Iris pigment epithelial cell (primary cell): ENCODE measurements around the gene PRCD.
"Not testable (repeated sequence)": the region's sequence is repeated elsewhere in the genome, so short reads cannot be mapped to it uniquely, and the experiment has no call there.

Experiments
- DNase-seq: peaks from one replicate; pipeline ENCODE4 v3.0.0-alpha.2; 2011; ENCODE audit warnings: low read depth

PRCD gene

DNA sequence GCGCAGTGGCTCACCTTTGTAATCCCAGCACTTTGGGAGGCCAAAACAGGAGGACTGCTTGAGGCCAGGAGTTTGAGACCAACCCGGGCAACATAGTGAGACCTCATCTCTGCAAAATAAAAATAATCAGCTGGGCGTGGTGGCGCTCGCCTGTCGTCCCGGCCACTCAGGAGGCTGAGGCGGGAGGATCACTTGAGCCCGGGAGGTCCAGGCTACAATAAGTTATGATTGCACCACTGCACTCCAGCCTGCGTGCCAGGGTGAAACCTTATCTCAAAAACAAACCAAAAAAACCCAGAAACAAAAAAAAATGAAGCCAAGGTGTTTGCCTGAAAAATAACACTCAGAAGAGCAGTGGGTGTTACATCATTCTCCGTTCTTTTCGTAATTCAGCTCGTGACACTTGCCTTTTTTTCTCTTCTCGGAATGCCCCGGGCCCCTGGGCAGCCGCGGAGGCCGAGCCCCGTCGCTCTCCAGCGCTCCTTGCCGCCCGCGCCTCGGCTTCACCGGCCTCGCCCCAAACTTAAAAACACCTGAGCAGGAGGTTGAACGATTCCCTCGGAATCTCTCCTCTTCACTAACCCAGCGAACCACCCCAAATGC is 17.0 kb downstream of the PRCD start:
- DNase-seq, result peak; percentile 63

DNA sequence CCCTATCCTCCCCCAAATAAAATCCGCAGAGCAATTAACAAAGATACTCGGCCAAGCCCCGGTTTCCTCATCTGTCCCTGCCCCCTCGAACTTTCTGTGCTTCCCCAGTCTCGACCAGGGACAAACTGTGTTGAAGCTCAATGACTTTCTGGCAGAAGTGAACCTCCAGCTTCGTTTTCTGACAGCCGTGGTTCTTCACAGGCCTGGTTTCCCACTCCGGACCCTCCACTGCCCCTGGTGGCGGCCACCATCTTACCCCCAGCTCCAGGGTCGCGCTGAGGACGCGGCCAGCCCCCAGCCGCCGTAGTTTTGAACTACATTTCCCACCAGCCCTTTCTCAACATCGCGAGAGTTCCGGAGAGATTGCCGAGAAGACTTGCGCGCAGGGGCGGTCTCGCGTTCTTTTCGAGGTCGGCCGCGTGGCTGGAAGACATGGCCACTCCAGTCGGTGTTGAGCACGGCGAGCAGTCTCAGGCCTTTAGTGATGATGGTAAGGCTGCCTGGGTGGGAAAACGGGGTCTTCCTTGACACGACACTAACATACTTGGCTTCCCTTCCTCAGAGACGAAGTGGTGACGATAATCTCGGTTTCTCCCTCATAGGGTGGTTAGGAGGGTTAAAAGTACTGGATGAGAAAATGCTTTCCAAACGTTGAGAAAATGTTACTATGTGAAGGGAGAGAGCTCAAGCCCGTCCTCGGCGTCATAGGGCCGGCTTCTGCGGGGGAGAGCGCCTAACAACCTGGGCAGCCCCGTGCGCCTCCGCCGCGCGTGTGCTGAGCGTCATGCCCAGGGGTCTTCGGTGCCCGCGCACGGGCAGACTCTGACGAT is 17.7 kb downstream of the PRCD start:
- peak; percentile 96 for DNase-seq

DNA sequence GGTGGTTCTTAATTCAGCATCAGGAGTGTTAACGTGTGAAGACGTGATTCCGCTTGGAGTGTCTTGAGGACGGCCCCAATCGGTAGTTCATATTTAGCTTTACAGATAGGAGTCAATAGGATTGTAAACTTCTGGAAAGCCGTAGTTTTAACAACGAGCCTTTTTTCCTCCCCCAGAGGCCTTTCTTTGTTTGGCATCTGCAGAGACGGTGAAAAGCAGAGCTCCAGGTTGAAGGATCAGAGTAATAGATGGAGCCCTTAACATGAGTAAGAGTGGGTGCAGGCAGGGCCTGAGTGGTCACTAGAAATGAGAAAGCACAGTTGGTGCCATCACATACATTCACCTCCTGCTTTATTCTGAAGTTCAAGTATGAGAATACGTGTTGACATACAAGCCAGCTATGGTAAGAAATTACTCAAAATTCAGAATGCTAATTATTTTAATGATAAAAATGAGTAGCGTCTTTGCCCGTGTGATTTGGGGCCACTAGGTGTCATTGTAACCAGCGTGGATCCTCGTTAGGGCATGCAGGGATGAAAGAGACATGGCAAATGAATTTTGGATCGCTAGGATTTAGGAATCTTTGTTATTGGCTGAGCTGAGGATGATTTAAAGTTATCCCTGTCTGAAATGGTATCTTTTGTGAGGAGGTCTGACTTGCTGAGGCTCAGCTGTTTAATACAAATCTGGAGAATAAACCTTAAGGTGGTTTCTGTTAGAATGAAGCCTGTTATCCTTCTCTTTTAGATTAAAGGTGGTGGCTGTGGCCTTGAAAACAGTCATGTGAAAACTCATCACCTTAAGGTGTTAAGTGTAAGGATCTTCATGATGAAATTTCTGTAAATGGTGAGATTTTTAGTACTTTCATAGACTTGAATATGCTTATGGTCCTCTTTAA is 18.6 kb downstream of the PRCD start:
- peak; percentile 20 for DNase-seq

DNA sequence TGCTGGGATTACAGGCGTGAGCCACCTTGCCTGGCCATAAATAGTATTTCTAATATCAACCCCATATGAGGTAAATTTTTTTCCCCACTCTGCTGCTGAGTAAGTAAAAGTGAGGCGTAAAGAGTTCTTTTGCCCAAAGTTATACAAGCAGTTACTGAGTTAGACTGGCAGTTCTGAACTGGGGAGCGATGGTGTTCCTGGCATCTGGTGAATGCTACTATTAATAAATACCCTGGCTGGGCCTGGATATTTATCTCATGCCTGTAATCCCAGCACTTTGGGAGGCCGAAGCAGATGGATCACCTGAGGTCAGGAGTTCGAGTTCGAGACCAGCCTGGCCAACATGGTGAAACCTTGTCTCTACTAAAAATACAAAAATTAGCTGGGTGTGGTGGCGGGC is 19.6 kb downstream of the PRCD start:
- DNase-seq, result not testable (repeated sequence)

DNA sequence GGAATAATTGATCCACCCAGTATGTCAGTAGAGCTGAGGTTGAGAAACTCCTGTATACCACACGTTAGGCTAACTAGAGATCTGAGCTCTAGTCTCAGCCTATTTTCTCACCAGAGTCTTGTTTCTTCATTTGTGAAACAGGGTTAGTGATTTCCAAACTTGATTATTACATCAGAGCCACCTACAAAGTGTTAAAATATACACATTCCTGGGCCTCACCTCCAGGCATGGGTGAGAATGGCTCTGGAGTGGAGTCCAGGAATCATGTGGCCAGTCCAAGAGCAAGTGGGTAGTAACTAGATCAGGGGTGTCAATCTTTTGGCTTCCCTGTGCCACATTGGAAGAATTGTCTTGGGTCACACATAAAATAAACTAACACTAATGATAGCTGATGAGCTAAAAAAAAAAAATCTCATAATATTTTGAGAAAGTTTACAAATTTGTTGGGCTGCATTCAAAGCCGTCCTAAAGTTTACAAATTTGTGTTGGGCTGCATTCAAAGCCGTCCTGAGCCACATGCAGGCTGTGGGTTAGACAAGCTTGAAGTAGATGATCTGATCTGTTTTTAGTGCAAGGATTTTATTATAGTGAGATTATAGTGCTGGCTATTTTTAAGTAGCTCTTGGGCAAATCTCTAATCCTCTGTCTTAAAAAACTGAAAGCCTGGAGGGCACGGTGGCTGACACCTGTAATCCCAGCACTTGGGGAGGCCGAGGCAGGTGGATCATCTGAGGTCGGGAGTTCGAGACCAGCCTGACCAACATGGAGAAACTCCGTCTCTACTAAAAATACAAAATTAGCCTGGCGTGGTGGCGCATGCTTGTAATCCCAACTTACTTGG is 20.4 kb downstream of the PRCD start:
- DNase-seq, result no peak

DNA sequence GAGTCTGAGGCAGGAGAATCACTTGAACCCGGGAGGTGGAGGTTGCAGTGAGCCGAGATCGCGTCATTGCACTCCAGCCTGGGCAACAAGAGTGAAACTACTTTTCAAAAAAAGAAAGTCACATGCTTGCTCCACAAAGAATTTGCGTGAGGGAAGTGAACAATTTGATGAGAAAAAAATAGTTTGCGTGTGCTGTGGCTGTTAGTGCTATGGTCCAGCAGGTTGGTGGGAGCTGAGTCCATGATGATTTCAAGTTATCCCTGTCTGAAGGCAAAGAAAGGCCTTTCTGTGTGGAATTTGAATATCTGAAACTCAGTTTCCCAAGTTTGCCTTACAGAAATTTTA is 21.0 kb downstream of the PRCD start:
- DNase-seq, result no peak

DNA sequence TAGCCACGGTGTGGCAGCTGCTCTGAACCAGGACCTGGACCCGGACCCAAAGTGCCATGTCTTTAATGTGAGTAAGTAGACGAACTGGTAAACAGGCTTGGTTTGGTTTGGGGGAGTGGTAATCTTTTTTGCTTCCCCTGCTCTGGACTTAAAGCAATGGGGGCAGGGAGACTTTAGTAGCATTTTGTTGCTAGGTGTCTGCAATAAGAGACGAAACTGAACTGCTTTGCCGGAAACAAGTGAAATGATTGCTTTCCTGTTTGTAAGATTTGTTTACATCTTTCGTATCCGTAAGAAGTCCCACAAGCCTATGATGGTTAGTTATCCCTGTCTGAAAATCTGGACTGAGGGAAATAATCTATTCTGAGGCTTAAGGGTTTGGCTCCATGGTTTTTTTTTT is 21.5 kb downstream of the PRCD start:
- DNase-seq, result peak; percentile 76

DNA sequence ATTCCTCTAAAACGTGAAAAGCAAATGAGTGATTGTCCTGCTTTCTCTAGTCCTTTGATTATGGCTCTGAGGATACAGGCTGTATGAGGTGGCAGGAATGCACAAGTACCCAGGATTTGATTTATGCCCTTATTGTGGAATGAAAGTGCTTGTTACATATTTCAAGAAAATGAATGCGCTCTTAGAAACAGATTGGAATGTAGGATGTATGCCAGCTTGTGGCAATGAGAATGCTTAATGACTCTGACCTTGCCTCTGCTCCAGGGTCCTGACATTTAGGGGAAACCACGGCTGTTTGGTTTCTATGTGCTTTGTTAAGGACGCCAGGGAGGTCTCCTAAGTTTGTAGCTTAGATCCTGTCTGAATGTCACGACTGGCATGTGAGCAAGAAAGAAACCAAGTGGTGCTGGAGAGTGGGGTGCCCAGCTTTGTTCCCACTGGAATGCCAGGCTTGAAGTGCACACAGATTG is 22.0 kb downstream of the PRCD start:
- no peak for DNase-seq

DNA sequence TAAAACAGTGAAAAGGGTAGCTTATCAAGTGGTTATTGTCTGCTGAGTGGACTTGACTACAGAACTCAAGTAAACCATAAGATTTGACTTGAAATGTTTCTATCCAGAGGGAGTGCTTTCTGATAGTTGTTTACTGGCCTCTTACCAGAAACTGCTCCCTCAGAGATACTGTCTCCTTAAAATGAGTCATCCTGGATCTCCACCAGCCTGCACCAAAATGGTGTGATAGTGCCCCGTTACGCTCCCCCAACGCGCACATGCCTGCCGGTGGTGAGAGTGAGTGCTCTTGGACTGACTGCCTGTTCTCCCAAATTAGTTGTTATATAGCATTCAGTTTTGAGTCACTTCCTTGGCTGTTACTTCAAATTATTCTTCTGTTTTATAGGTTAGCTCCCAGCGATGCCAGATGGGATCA is 22.9 kb downstream of the PRCD start:
- peak; percentile 78 for DNase-seq

DNA sequence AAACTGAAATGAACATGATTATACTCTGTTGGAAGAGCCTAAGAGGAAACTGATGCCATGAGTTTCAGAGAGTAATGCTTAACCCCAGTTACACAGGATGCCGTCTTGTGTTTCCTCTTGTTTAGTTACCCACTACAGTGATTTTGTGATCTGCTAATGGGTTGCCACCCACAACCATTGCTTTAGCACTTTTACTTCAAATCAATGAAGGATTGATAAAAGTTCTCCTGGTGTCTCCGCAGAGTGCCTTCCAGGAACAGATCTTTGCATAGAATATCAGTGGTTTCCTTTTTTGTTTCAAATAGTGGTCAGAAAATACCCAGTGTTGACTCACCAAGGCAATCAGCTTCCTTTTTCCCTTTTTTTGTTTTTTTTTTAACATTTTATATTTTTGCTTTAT is 23.5 kb downstream of the PRCD start:
- not testable (repeated sequence) for DNase-seq

DNA sequence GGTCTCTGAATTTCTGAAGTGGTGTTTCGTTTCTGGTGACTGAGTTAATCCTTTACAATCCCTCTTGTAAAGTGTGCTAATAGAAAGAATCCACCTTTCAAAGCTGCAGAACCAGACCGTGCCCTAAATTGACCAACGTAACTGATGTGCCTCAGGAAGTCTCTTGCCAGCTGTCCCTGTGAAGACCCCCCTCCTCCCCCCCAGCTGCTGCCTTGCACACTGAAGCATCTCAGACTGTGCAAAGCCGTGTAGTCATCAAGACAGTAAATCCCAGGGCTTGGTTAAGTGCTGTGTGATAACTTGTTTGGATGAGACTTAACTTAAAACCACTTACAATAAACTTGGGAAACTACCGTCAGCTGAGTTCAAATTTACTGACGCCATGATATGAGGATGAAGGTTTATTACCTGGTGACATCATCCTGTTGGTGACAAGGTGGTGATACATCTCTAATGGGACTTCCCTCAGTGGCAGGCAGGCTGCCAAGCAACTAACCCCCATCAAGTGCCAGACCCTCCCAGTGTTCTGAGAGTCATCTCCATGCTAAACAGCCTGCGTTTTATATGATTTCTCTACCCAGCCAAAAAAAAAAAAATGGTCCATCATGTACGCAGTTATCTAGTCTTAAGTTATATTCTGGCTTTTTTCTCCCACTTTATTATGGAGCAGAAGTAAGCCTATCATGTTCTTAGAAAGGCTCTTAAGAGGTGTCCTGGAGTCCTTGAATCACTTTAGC is 25.3 kb downstream of the PRCD start:
- DNase-seq, result peak; percentile 50

DNA sequence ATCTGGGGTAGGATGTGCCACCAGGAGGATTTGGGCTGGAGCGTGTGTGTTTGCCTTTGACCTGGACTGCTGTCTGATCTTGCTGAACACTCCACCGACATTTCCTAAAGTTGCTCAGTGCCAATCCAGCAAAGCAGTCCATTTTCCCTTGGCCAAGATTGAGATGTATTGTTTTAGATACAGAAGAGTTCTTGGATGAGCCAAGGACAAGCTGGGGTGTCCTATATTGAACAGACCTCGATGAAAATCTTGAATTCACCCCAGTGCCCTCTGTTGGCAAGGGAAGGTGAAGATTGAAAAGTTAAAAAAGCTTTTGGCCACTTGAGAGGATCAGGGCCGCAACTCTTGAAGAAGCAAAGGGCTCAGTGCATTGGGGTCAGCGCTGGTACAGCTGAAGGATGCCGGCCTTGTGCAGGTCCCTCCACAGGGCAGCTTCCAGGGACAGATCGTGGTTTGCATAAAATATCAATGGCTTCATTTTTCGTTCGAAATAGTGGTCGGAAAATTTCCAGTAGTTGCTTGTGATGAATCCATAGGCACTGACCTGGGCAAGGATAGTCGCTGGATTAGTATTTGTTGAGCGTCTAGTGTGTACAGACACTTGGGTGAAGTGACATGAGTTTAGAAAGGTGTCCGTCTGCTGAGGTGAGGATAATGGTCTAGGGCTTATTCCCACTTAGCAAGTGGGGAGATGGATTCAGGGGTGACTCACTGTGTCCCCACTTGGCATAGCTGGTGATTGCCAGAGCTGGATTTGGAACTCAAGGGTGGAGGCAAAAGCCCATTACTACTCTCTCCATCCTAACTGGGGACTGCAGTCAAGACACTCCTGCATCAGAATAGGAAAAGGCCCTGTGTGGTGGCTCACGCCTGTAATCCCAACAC is 26.1 kb downstream of the PRCD start:
- no peak for DNase-seq

DNA sequence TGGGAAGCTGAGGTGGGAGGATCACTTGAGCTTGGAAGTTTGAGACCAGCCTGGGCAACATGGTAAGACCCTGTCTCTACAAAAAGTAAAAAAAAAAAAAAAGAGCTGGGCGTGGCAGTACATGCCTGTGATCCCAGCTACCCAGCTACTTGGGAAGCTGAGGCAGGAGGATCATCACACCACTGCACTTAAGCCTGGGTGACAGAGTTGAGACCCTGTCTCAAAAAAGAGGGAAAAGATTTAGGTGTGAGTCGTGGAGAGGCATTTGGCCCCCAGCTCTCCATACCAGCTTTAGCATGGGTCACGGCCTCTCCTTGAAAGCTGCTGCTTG is 26.7 kb downstream of the PRCD start:
- DNase-seq, result no peak

DNA sequence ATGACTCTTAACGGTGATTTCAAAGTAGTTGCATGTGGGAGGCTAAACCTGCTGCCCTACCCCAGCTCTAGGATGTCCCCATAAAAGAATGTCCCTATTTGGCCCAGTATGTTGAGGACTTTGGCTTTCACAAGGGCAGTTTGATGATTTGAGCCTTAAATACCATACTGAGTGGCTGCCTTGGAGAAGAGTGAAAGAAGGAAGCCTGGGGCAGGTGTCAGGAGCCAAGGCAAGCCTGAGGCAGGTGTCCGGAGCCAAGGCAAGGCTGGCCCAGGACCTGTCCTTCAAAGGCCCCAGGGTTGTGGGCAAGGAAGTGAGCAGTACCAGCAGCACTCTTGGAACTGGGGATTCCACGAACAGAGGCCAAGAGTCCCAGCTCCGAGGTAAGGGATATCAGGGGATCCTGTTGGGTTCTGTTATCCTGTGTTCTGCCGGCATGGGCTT is 27.2 kb downstream of the PRCD start:
- DNase-seq, result no peak

DNA sequence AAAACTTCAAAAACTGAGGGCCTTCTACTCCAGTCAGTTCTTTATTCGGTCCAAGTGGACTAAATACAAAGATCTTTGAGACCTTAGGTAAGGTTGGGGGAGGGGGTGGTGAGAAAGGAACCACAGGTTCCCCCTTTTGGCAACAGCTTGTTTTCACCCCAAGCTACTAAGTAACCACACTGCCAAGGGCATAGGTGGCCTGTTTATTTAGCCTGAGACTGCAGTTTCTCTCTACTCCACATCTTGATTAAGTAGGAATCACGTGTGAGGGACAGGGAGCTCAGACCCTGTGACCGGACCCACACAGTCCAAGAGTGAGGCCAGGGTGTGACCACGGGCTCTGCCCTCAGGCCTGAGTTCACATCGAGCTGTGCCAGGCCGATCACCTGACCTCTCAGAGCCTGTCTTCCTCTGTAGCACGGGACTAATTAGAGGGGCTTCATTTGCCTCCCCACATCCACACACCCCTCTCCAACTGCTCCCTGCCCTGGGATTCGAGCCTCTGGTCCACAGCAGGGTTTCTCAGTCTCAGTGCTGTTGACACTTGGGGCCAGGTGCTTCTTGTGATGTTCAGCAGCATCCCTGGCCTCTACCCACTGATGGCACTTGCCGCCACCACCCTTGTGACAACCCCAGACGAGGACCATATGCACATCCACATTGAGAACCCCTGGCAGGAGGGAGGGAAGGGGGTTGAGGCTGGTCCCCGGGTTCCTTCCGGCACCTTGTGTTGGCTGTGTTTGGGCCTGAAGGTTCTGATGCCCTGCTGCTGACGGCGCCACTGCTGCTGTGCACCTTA is 28.0 kb downstream of the PRCD start:
- no peak for DNase-seq

DNA sequence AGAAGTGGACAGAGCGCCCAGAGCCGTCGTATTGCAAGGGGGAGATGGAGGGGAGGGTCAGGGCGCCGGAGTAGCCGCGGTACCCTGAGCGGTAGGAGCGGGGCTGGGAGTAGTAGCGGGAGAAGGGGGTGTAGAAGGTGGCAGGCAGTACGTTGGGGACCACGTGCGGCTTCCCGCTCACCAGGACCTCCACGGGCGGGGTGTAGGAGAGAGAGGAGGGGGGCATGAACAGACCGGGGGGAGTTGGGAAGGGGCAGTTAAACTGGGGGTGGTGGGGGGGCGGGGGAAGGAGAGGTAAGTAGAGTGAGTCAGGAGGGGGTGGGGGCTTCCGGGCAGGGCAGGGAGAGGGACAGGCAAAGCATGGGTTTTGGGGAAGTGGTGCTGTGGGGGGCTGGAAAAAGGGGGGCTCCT is 29.0 kb downstream of the PRCD start:
- DNase-seq, result no peak

DNA sequence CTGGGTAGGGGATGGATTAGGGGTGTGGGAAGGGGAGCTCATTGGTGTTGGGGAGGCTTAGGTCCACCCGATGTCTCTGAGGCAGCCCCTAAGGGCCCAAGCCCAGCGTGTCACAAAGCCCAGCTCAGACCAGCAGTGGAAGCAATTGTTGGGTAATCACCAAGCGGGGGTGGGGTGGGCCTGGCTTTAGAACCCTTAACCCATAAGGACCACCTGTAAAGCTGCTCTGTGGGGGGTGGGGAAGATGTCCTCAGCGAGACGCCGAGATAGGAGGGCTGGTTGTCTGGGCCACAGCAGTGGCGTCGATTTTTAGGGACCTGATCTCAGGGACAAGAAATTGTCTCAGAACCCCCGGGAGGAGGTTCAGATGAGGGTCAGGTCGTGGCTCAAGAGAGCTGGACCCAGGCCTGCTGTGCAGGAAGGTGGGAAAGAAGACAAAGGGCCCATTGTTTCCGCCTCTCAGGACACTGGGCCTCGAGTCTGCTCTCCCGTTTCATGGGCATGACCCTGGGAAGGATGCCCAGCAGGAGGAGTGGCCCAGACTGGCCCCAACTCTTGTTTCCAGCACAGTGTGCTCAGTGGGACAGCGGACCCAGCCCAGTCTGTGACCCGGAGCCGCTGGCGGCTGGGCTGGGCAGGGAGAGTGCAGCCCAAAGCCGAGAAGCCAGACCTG is 29.9 kb downstream of the PRCD start:
- DNase-seq, result no peak

DNA sequence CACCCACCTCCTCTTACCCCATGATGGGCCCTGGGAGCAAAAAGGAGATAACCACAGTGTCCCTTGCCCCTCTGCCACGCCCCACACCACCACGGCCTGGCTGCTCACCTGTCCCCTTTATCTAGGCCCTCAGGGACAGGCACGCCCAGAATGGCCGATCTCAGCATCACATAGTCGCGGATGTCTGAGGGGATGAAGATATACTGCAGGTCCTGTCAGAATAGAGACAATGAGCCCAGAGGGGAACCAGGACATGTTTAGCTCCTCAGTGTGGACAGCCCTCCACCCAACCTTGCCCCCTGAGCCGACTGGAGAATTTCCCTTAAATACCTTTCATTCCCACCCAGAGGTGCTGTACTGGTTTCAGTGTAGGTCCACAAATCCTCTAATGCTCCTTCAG is 30.6 kb downstream of the PRCD start:
- DNase-seq, result no peak
